Esophagus squamous epithelium (tissue), 4 donors: ENCODE data around the gene PLEKHH2.

Experiments used
- CTCF ChIP-seq, 6 experiments: fragments of 450-650 bp in 4 of 6; fragments of 200-600 bp in 2 of 6; sonication (generic) in 2 of 6; IDR thresholded peaks; one replicate each; pipeline ENCODE4 v1.5.1; 2016 to 2019; ENCODE audit warnings: antibody characterized with exemption in 6 of 6, mild to moderate bottlenecking in 4 of 6, moderate library complexity in 4 of 6
- POLR2A ChIP-seq, 4 donors: fragments of 450-650 bp; IDR thresholded peaks; one replicate each; pipeline ENCODE4 v1.6.1; 2017; ENCODE audit warnings: antibody characterized with exemption in 4 of 4, mild to moderate bottlenecking in 4 of 4, moderate library complexity in 3 of 4

DNA sequence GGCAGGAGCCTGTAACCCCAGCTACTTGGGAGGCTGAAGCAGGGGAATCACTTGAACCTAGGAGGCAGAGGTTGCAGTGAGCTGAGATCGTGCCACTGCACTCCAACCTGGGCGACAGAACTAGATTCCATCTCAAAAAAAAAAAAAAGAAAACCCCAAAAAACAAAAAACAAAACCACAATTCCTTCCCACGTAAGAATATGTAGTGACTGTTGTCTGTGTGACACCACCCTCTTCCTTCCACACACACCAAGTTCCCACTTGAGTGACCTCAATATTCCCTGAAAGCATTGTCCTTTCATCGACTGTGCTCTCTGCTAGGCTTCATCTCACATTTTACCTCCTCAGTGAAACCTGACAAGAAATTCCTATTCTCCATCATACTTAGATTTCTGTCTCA is 32.4 kb upstream of the PLEKHH2 start:
- no peak for TF ChIP-seq CTCF (IDR thresholded peaks at IDR 0.05)
- TF ChIP-seq POLR2A (IDR thresholded peaks at IDR 0.05): no peak
